CD14-positive monocyte (primary cell): ENCODE measurements around the gene ATXN3L. TPM values are rescaled to one million over a fixed set of nuclear protein-coding genes. Genes with fewer than 3 reads are reported as not detected.

Experiments
- DNase-seq, 3 donors: peaks; one replicate each; pipeline ENCODE4 v3.0.0-alpha.2; 2011 to 2022
- H2AFZ ChIP-seq: 2 replicates; pipeline ENCODE4 v1.6.0; 2012; ENCODE audit warnings: mild to moderate bottlenecking, low read depth, low read length, inconsistent platforms; ENCODE audit not compliant: insufficient read depth, poor library complexity, severe bottlenecking
- H3K27ac ChIP-seq, 2 donors: 1 replicate in 1 of 2; 2 replicates in 1 of 2; pipeline ENCODE4 v1.5.1; 2012 to 2013; ENCODE audit warnings: low read length in 2 of 2, control low read depth in 1 of 2, inconsistent platforms in 1 of 2, low read depth in 1 of 2, mild to moderate bottlenecking in 1 of 2
- H3K27me3 ChIP-seq, 2 donors: one replicate each; pipeline versions ENCODE4 v1.6.0 to v1.6.1; 2011 to 2013; ENCODE audit warnings: low read length in 2 of 2; ENCODE audit not compliant: control insufficient read depth in 2 of 2, insufficient read depth in 2 of 2
- H3K36me3 ChIP-seq, 2 donors: replicated peaks in 1 of 2; 1 replicate in 1 of 2; 2 replicates in 1 of 2; pipeline versions ENCODE4 v1.5.1 to v1.6.1; 2012 to 2013; ENCODE audit warnings: low read length in 2 of 2, control low read depth in 1 of 2, inconsistent platforms in 1 of 2, mild to moderate bottlenecking in 1 of 2; ENCODE audit not compliant: insufficient read depth in 2 of 2, control insufficient read depth in 1 of 2
- H3K4me1 ChIP-seq, 2 donors: 1 replicate in 1 of 2; 2 replicates in 1 of 2; pipeline versions ENCODE4 v1.5.1 to v1.6.1; 2012 to 2013; ENCODE audit warnings: low read length in 2 of 2, control low read depth in 1 of 2, inconsistent platforms in 1 of 2, mild to moderate bottlenecking in 1 of 2, moderate library complexity in 1 of 2; ENCODE audit not compliant: insufficient read depth in 2 of 2, control insufficient read depth in 1 of 2
- H3K4me2 ChIP-seq: replicated peaks from 2 replicates; pipeline ENCODE3; 2012; ENCODE audit warnings: low read length, moderate library complexity, mild to moderate bottlenecking; ENCODE audit not compliant: poor library complexity, severe bottlenecking; ENCODE audit errors: extremely low read depth
- H3K4me3 ChIP-seq, 3 experiments: fragments of 200-600 bp in 1 of 3; sonication (generic) in 1 of 3; replicated peaks in 1 of 3; 1 replicate in 2 of 3; 2 replicates in 1 of 3; pipeline ENCODE4 v1.5.1; 2011 to 2013; ENCODE audit warnings: low read length in 3 of 3, mild to moderate bottlenecking in 3 of 3, control low read depth in 2 of 3, low read depth in 2 of 3, inconsistent platforms in 1 of 3, moderate library complexity in 1 of 3
- H3K79me2 ChIP-seq: 2 replicates; pipeline ENCODE4 v1.6.0; 2012; ENCODE audit warnings: mild to moderate bottlenecking, control low read depth, inconsistent platforms, low read length, moderate library complexity; ENCODE audit not compliant: insufficient read depth
- H3K9ac ChIP-seq: 2 replicates; pipeline ENCODE4 v1.6.0; 2017; ENCODE audit warnings: low read length, mild to moderate bottlenecking; ENCODE audit not compliant: insufficient read depth, poor library complexity, severe bottlenecking
- H3K9me3 ChIP-seq, 2 donors: replicated peaks in 1 of 2; 1 replicate in 1 of 2; 2 replicates in 1 of 2; pipeline versions ENCODE4 v1.5.1 to v1.6.1; 2012 to 2013; ENCODE audit warnings: low read length in 2 of 2, control low read depth in 1 of 2; ENCODE audit not compliant: control insufficient read depth in 1 of 2, insufficient read depth in 1 of 2
- H4K20me1 ChIP-seq: 2 replicates; pipeline ENCODE4 v1.6.0; 2012; ENCODE audit warnings: mild to moderate bottlenecking, low read length, control low read depth, moderate library complexity; ENCODE audit not compliant: insufficient read depth
- H3K27ac Mint-ChIP-seq, 7 donors: one replicate each; pipeline ENCODE4 v1.8.0; 2020; ENCODE audit warnings: mild to moderate bottlenecking in 7 of 7, mixed read lengths in 7 of 7, moderate library complexity in 6 of 7, inconsistent platforms in 2 of 7
- H3K27me3 Mint-ChIP-seq, 3 donors: one replicate each; pipeline ENCODE4 v1.8.0; 2021 to 2022; ENCODE audit warnings: low read depth in 3 of 3, mild to moderate bottlenecking in 3 of 3, mixed read lengths in 3 of 3, moderate library complexity in 3 of 3, inconsistent platforms in 1 of 3
- H3K36me3 Mint-ChIP-seq, 2 donors: one replicate each; pipeline ENCODE4 v1.8.0; 2020; ENCODE audit warnings: mixed read lengths in 2 of 2, inconsistent platforms in 1 of 2, mild to moderate bottlenecking in 1 of 2
- H3K4me1 Mint-ChIP-seq: one replicate; pipeline ENCODE4 v1.8.0; 2020; ENCODE audit warnings: mild to moderate bottlenecking, mixed read lengths
- H3K4me3 Mint-ChIP-seq, 2 donors: one replicate each; pipeline ENCODE4 v1.8.0; 2020; ENCODE audit warnings: mild to moderate bottlenecking in 2 of 2, mixed read lengths in 2 of 2, moderate library complexity in 1 of 2
- H3K9me3 Mint-ChIP-seq, 7 donors: one replicate each; pipeline ENCODE4 v1.8.0; 2020 to 2022; ENCODE audit warnings: mixed read lengths in 7 of 7, mild to moderate bottlenecking in 6 of 7, moderate library complexity in 6 of 7, inconsistent platforms in 2 of 7
- WGBS: methylation state at CpG from one replicate; pipeline ENCODE4 v1.1.5; 2013; ENCODE audit warnings: missing lambda C conversion rate; ENCODE audit not compliant: insufficient coverage; 5-methylcytosine and 5-hydroxymethylcytosine counted together
- intact Hi-C, 2 donors: fragments of 100-400 bp; cut with micrococcal nuclease; formaldehyde crosslinking; loops; one replicate each; pipeline versions ENCODE4 v1.15.0 to v1.15.1; 2023
- polyA plus RNA-seq, 3 donors: library from polyadenylated mRNA; depleted of rRNA in 1 of 3; unstranded in 2 of 3; stranded (reverse) in 1 of 3; fragments of 300-500 nt in 2 of 3; fragments of >200 nt in 1 of 3; fragmentation: Illumina TruSeq in 2 of 3; gene quantifications; 1 replicate in 2 of 3; 2 replicates in 1 of 3; pipeline ENCODE4 v1.2.3, GENCODE V29; 2012 to 2021
- TF ChIP-seq, protein P1 (sequence below): fragments of 200-600 bp; IDR thresholded peaks from one replicate; pipeline ENCODE4 v1.8.0; 2022; ENCODE audit warnings: antibody characterized with exemption, mild to moderate bottlenecking

The ATXN3L gene
- polyA plus RNA-seq, 3 donors: not detected

DNA sequence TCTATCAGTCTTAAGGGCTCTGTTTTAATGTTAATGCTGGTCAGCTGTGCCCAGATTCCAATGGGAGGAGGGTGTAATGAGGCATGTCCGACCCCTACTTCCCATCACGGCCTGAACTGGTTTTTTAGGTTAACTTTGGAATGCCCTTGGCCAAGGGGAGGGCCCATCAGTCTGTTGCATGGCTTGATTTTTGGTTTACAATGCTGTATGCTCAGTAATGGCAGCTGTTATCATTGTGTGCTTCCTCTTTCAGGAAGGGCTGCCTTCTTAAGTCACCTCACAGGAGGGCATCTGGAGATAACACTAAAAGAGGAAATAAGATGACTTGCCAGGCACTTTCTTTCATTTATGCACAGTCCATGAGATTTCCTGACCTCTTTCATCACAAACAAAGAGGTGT is 36.3 kb downstream of the ATXN3L start:
- Mint-ChIP-seq H3K9me3 (peaks cover 2 to 16% (median 9%) of the 10 kb centered on the region in 7 donors), H3K36me3 (no peaks in the 10 kb centered on the region), H3K27me3 (peaks cover 0 to 19% (median 0%) of the 10 kb centered on the region in 3 donors), H3K4me3 (no peak overlapping the region), H3K4me1 (peaks cover 6% of the 10 kb centered on the region), H3K27ac (no peak overlapping the region)
- no peak overlapping the region for H3K9ac ChIP-seq
- H3K27ac ChIP-seq: no peak overlapping the region
- H3K36me3 ChIP-seq: no peaks in the 10 kb centered on the region
- H2AFZ ChIP-seq: no peak overlapping the region
- H3K4me2 ChIP-seq: no peak overlapping the region
- peak in 2 of 3 donors; percentile 4 to 7 for DNase-seq
- TF ChIP-seq, protein P1, sequence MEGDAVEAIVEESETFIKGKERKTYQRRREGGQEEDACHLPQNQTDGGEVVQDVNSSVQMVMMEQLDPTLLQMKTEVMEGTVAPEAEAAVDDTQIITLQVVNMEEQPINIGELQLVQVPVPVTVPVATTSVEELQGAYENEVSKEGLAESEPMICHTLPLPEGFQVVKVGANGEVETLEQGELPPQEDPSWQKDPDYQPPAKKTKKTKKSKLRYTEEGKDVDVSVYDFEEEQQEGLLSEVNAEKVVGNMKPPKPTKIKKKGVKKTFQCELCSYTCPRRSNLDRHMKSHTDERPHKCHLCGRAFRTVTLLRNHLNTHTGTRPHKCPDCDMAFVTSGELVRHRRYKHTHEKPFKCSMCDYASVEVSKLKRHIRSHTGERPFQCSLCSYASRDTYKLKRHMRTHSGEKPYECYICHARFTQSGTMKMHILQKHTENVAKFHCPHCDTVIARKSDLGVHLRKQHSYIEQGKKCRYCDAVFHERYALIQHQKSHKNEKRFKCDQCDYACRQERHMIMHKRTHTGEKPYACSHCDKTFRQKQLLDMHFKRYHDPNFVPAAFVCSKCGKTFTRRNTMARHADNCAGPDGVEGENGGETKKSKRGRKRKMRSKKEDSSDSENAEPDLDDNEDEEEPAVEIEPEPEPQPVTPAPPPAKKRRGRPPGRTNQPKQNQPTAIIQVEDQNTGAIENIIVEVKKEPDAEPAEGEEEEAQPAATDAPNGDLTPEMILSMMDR: no peak
- peaks cover 0 to 13% of the 10 kb centered on the region in 2 donors for H3K27me3 ChIP-seq
- no CpG with 5 or more reads among the region's 2 CpGs for WGBS
- peaks cover 10 to 15% of the 10 kb centered on the region in 2 donors for H3K9me3 ChIP-seq
- no peak overlapping the region for H3K4me3 ChIP-seq
- no peaks in the 10 kb centered on the region for H3K4me1 ChIP-seq
- H4K20me1 ChIP-seq: no peaks in the 10 kb centered on the region
- intact Hi-C loops: no loop called here
- H3K79me2 ChIP-seq: no peaks in the 10 kb centered on the region

DNA sequence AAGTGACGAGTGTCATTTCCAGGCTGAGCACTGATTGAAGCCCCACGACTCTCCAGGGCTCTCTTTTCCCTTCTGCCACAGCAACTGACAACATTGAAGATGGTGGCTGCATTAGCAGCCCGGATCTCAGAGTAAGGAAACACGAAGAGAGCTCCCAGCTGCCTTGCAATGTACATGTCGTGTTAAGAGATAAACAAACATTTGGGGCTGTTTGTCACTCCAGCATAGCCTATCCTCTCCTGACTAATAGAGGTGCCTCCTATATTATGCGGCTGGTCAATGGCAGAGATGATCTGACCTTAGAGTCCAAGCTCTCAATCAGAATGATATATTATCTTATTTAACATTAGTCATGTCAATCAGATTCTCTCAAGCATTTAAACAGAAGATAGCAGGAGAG is 38.6 kb downstream of the ATXN3L start:
- Mint-ChIP-seq H3K27ac (peak overlapping the region in 1 of 7 donors; percentile 31), H3K4me3 (no peak overlapping the region), H3K36me3 (no peaks in the 10 kb centered on the region), H3K4me1 (peaks cover 6% of the 10 kb centered on the region), H3K27me3 (peaks cover 0 to 19% (median 0%) of the 10 kb centered on the region in 3 donors), H3K9me3 (peaks cover 2 to 16% (median 9%) of the 10 kb centered on the region in 7 donors)
- Histone ChIP-seq H3K27ac (no peak overlapping the region), H3K27me3 (peaks cover 0 to 13% of the 10 kb centered on the region in 2 donors), H3K9me3 (peaks cover 10 to 15% of the 10 kb centered on the region in 2 donors), H4K20me1 (no peaks in the 10 kb centered on the region), H2AFZ (no peak overlapping the region), H3K79me2 (no peaks in the 10 kb centered on the region), H3K4me3 (no peak overlapping the region), H3K4me2 (no peak overlapping the region), H3K36me3 (no peaks in the 10 kb centered on the region), H3K9ac (no peak overlapping the region), H3K4me1 (no peaks in the 10 kb centered on the region)
- no CpG with 5 or more reads among the region's 6 CpGs for WGBS
- TF ChIP-seq, protein P1: no peak
- intact Hi-C loops: no loop called here
- DNase-seq: no peak
